Gastrocnemius medialis (tissue), 4 donors: Measurements from ENCODE around the gene KIF26B. TPM values are rescaled to one million over a fixed set of nuclear protein-coding genes. Genes with fewer than 3 reads are reported as not detected.

Source experiments
- ATAC-seq, 2 donors: fragments of 150-250 bp; one replicate each; pipeline ENCODE4 v1.9.1; 2016
- DNase-seq, 2 donors: peaks; one replicate each; pipeline ENCODE4 v3.0.0-alpha.2; 2019
- H3K27ac ChIP-seq, 4 donors: fragments of 200-600 bp; sonication (generic); 1 replicate in 1 of 4; 2 replicates in 3 of 4; pipeline ENCODE4 v1.5.1; 2016 to 2018; ENCODE audit warnings: mild to moderate bottlenecking in 2 of 4, moderate library complexity in 1 of 4
- H3K27me3 ChIP-seq, 3 donors: fragments of 200-600 bp; sonication (generic) in 2 of 3; 1 replicate in 1 of 3; 2 replicates in 2 of 3; pipeline versions ENCODE4 v1.5.1 to v1.6.0; 2016 to 2019; ENCODE audit warnings: mild to moderate bottlenecking in 1 of 3, moderate library complexity in 1 of 3
- H3K36me3 ChIP-seq, 2 donors: fragments of 200-600 bp; sonication (generic) in 1 of 2; one replicate each; pipeline ENCODE4 v1.5.1; 2017 to 2018
- H3K4me1 ChIP-seq, 2 donors: fragments of 200-600 bp; sonication (generic) in 1 of 2; one replicate each; pipeline ENCODE4 v1.5.1; 2016 to 2017; ENCODE audit warnings: mild to moderate bottlenecking in 2 of 2
- H3K4me3 ChIP-seq, 4 donors: fragments of 200-600 bp; sonication (generic) in 3 of 4; 1 replicate in 1 of 4; 2 replicates in 3 of 4; pipeline ENCODE4 v1.5.1; 2016 to 2019; ENCODE audit warnings: mild to moderate bottlenecking in 2 of 4
- H3K9me3 ChIP-seq, 3 donors: fragments of 200-600 bp; sonication (generic) in 2 of 3; 1 replicate in 1 of 3; 2 replicates in 2 of 3; pipeline ENCODE4 v1.5.1; 2016 to 2019
- CTCF ChIP-seq, 5 experiments: fragments of 450-650 bp in 3 of 5; fragments of 200-600 bp in 2 of 5; sonication (generic) in 2 of 5; IDR thresholded peaks in 4 of 5; conservative IDR thresholded peaks in 1 of 5; 1 replicate in 4 of 5; 2 replicates in 1 of 5; pipeline ENCODE4 v1.5.1; 2016 to 2019; ENCODE audit warnings: antibody characterized with exemption in 5 of 5, mild to moderate bottlenecking in 3 of 5, moderate library complexity in 3 of 5
- POLR2A ChIP-seq, 2 donors: fragments of 450-650 bp; IDR thresholded peaks; one replicate each; pipeline ENCODE4 v1.6.1; 2017; ENCODE audit warnings: antibody characterized with exemption in 2 of 2, mild to moderate bottlenecking in 2 of 2, moderate library complexity in 2 of 2
- in situ Hi-C, 4 donors: fragments of 200-750 bp; cut with MboI; loops; one replicate each; pipeline versions ENCODE4 v1.15.0 to v1.8.0; 2017; ENCODE audit warnings: low sequenced_read_pairs in 4 of 4
- intact Hi-C: fragments of 100-400 bp; cut with DNase I; formaldehyde crosslinking; loops from one replicate; pipeline ENCODE4 v1.15.1; 2023; ENCODE audit warnings: low total_unique reads
- total RNA-seq, 4 donors: library from RNA; depleted of rRNA; stranded (reverse); fragments of >200 nt; gene quantifications; one replicate each; pipeline versions ENCODE4 v1.1.0 to v1.2.3, GENCODE V29; 2016

The KIF26B gene
- total RNA-seq, 4 donors from 2014 or later: 0.02 to 0.20 (median 0.10) TPM; not detected in 1

DNA sequence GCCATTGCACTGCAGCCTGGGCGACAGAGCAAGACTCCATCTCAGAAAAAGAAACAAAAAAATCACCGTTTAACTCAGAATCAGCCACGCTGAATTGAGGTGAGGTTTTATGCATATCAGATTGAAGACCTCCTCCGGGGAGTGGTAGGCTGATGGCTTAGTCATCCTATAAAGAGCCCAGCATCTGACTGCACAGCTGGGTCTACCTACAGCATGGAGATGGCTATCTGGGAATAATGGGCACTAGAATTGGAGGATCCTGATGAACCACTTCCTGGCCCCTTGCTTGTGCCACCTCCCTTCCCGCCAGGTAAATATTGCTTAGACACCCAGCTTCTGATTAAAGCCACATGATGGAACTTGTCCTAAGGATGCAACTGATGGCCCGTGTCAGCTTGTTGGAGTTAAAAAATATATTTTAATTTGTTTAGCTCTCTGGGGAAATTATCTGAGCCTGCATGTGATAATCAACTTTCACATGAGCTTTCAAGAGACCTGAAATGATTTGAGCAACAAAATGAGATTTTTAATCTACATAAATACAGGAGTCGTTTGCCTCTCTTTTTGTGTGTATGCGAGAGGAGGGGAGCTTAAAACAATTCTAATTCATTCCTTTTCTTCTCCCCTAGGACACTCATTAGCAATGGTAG is 157.2 kb downstream of the KIF26B start:
- DNase-seq (no peak), ATAC-seq (no peak)
- in situ Hi-C loops: no loop called here
- TF ChIP-seq CTCF (IDR thresholded peaks at IDR 0.05 in 4 of 5, conservative IDR thresholded peaks at IDR 0.05 in 1 of 5): no peak
- TF ChIP-seq POLR2A (IDR thresholded peaks at IDR 0.05): no peak
- Histone ChIP-seq H3K4me1 (peaks cover 3 to 4% of the 10 kb centered on the region in 2 donors), H3K9me3 (no peaks in the 10 kb centered on the region), H3K36me3 (no peaks in the 10 kb centered on the region), H3K27ac (no peak overlapping the region), H3K4me3 (no peak overlapping the region), H3K27me3 (no peaks in the 10 kb centered on the region)
- intact Hi-C loops: no loop called here

GRCh38 chr1:245313576-245313975 is 158.8 kb downstream of the KIF26B start:
- in situ Hi-C loops: no loop called here
- no peak overlapping the region for H3K4me3 ChIP-seq
- H3K36me3 ChIP-seq: no peaks in the 10 kb centered on the region
- H3K27me3 ChIP-seq: no peaks in the 10 kb centered on the region
- no peak overlapping the region for H3K27ac ChIP-seq
- ATAC-seq: no peak
- TF ChIP-seq POLR2A (IDR thresholded peaks at IDR 0.05) (no peak), CTCF (IDR thresholded peaks at IDR 0.05 in 4 of 5, conservative IDR thresholded peaks at IDR 0.05 in 1 of 5) (no peak)
- DNase-seq: no peak
- H3K9me3 ChIP-seq: no peaks in the 10 kb centered on the region
- intact Hi-C loops: no loop called here
- H3K4me1 ChIP-seq: no peaks in the 10 kb centered on the region

DNA sequence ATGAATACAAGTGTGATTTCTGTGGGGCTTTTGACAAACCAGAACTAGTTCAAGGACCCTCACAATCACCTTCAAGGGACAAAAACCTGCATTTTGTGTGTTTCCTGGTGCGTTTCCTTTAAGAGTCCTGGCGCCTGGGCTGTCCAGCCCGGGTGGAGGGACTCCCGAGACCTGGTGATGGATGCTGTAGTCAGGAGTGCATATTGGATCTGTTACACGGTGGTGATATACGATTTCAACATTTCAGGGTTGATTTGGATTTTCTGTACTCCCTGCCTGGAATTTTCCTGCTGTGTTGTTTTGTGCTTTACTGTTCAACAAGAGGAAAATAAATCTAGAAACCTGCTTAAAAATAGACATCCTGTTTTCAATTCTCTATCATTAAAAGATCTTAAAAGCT is 162.0 kb downstream of the KIF26B start:
- ATAC-seq: no peak
- no peak for TF ChIP-seq CTCF (IDR thresholded peaks at IDR 0.05 in 4 of 5, conservative IDR thresholded peaks at IDR 0.05 in 1 of 5)
- no peak for TF ChIP-seq POLR2A (IDR thresholded peaks at IDR 0.05)
- intact Hi-C loops: no loop called here
- Histone ChIP-seq H3K4me3 (no peak overlapping the region), H3K4me1 (no peaks in the 10 kb centered on the region), H3K27ac (no peak overlapping the region), H3K27me3 (no peaks in the 10 kb centered on the region), H3K36me3 (no peaks in the 10 kb centered on the region), H3K9me3 (no peaks in the 10 kb centered on the region)
- in situ Hi-C loops: no loop called here
- no peak for DNase-seq

- TF ChIP-seq POLR2A (IDR thresholded peaks at IDR 0.05): no peak
- no peak for TF ChIP-seq CTCF (IDR thresholded peaks at IDR 0.05 in 4 of 5, conservative IDR thresholded peaks at IDR 0.05 in 1 of 5)
- Histone ChIP-seq H3K36me3 (no peaks in the 10 kb centered on the region), H3K27me3 (no peaks in the 10 kb centered on the region), H3K27ac (no peak overlapping the region), H3K9me3 (no peaks in the 10 kb centered on the region), H3K4me1 (no peaks in the 10 kb centered on the region), H3K4me3 (no peak overlapping the region)
- DNase-seq (no peak), ATAC-seq (no peak)
- in situ Hi-C loops (no loop called here), intact Hi-C loops (no loop called here)
Observed at GRCh38 chr1:245317217-245317616, 162.4 kb downstream of the KIF26B start.

DNA sequence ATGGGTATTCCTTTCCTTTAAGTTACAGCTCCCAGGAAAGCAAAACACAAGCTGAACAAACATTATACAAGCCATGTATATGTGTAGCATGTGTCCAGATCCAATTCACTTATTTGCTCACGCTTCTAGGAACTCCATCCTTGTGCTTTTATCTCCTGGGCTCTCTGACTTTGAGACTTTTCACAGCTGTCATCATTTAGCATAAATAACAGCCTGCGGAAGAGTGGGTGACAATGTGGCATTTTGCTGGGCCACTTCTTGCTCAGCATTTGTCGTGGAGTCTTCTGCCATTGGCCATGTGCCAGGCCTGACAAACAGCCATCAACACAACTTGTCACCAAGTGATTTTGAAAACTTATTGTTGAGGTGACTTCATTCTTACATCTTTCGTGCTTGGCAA is 164.3 kb downstream of the KIF26B start:
- no peak for TF ChIP-seq CTCF (IDR thresholded peaks at IDR 0.05 in 4 of 5, conservative IDR thresholded peaks at IDR 0.05 in 1 of 5)
- no peak for TF ChIP-seq POLR2A (IDR thresholded peaks at IDR 0.05)
- Histone ChIP-seq H3K27me3 (no peaks in the 10 kb centered on the region), H3K4me1 (no peaks in the 10 kb centered on the region), H3K4me3 (no peak overlapping the region), H3K36me3 (no peaks in the 10 kb centered on the region), H3K27ac (no peak overlapping the region), H3K9me3 (no peaks in the 10 kb centered on the region)
- intact Hi-C loops: no loop called here
- ATAC-seq: no peak
- in situ Hi-C loops: no loop called here
- DNase-seq: no peak
